ENCODE data around the gene PPP1CA. TPM values are rescaled to one million over a fixed set of nuclear protein-coding genes. Genes with fewer than 3 reads are reported as not detected.

The PPP1CA gene
- total RNA-seq, 4 donors from 2014 or later: 50.6 to 97.8 (median 72.7) TPM

DNA sequence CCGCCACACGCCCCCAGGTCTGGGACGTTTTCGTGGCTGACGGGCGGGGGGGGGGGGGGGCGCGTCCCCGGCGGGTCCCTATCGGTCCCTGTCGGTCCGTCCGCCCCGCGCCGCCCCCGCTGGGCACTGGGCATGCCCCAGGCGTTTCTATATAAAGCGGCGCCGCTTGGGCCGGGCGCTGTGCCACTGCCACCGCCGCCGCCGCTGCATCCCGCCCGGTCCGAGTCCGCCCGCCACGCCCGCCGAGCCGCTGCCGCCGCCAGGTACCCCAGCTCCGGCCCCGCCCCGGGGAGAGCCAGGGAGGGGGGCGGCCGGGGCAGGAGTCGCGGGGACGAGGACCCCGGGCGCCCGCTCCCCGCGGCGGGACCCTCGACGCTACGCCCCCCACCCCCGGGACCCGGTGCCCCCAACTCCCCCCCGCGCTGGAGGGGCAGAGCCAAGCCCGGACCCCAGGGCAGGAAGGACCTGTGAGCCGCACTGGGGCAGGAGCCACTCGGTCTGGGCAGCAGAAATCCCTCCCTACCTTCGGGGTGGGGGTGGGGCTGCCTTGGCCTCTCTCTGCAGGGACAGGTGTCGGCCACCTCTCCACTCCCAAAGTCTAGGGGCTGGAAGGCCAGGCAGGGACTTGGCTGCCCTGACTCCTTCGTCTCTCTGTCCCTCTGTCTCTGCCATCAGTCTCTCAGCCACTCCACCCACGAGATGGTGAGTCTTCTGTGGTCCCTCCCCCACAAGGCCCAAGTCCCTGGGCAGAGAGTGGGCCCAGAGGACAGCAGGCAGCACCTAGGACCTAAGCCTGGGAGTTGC lies 14.0 kb upstream of the PPP1CA start, which contains the start of gene CARNS1:
CARNS1 (plus strand) TSS at position 178 of the 804 bp plus-strand sequence; CDS start at position 700, 522 bp downstream.
- DNase-seq (ENCODE audit: low spot score in 2 of 2): no peak
- TF ChIP-seq POLR2A (IDR thresholded peaks at IDR 0.05): no peak
- no peak for TF ChIP-seq EP300 (IDR thresholded peaks at IDR 0.05)
- TF ChIP-seq CTCF (IDR thresholded peaks at IDR 0.05): no peak
- Histone ChIP-seq H3K4me3 (peak within 1 kb of the TSS; percentile 1 to 49 (median 30)), H3K27ac (peak within 1 kb of the TSS; percentile 56 to 93 (median 82)), H3K4me1 (peaks cover 0 to 80% (median 42%) of the 10 kb centered on the region in 4 donors), H3K9me3 (no peaks in the 10 kb centered on the region), H3K27me3 (peaks cover 0 to 29% of the 10 kb centered on the region in 2 donors), H3K36me3 (no peaks in the 10 kb centered on the region)
- 9 to 14% methylated on average over 14 to 45 of the region's 67 CpGs for WGBS, 2 donors

GRCh38 chr11:67413266-67413849 lies 11.7 kb upstream of the PPP1CA start:
- H3K4me1 ChIP-seq: peaks cover 0 to 79% (median 49%) of the 10 kb centered on the region in 4 donors
- no peak for DNase-seq (ENCODE audit: low spot score in 2 of 2)
- peaks cover 0 to 48% of the 10 kb centered on the region in 2 donors for H3K27me3 ChIP-seq
- WGBS, 2 donors: 40 to 52% methylated on average over 2 of the region's 2 CpGs
- no peaks in the 10 kb centered on the region for H3K36me3 ChIP-seq
- no peaks in the 10 kb centered on the region for H3K9me3 ChIP-seq
- peak overlapping the region in 1 of 4 donors; percentile 14 for H3K27ac ChIP-seq
- TF ChIP-seq EP300 (IDR thresholded peaks at IDR 0.05): no peak
- no peak for TF ChIP-seq CTCF (IDR thresholded peaks at IDR 0.05)
- no peak overlapping the region for H3K4me3 ChIP-seq

GRCh38 chr11:67412495-67413179 lies 11.0 kb upstream of the PPP1CA start:
- no peak for TF ChIP-seq CTCF (IDR thresholded peaks at IDR 0.05)
- no peak for TF ChIP-seq EP300 (IDR thresholded peaks at IDR 0.05)
- no peak for TF ChIP-seq POLR2A (IDR thresholded peaks at IDR 0.05)
- peak overlapping the region in 1 of 4 donors; percentile 14 for H3K27ac ChIP-seq
- no peak overlapping the region for H3K4me3 ChIP-seq
- H3K9me3 ChIP-seq: no peaks in the 10 kb centered on the region
- peaks cover 0 to 75% (median 49%) of the 10 kb centered on the region in 4 donors for H3K4me1 ChIP-seq
- 41 to 50% methylated on average over 4 to 8 of the region's 9 CpGs for WGBS, 2 donors
- H3K27me3 ChIP-seq: peaks cover 0 to 48% of the 10 kb centered on the region in 2 donors
- DNase-seq (ENCODE audit: low spot score in 2 of 2): no peak
- no peaks in the 10 kb centered on the region for H3K36me3 ChIP-seq

DNA sequence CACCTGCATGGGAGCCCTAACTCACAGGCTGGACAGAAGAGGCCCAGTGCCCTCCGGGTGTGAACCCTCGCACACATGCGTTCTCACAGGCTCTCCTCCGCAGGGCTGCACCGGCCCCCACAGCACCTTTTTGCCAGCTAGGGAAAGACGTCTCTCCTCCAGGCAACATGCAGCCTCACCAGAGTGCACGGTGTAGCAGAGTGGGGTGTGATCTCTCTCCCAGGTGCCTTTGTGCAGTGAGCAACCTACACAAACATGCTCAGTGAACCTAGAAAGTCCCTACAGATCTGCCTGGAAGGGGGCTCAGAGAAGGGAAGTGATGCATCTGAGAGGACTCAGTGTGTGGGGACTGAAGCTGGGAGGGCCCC lies 10.1 kb upstream of the PPP1CA start:
- no peak for DNase-seq (ENCODE audit: low spot score in 2 of 2)
- H3K36me3 ChIP-seq: no peaks in the 10 kb centered on the region
- peak overlapping the region in 2 of 4 donors; percentile 64 to 77 for H3K27ac ChIP-seq
- peaks cover 0 to 66% (median 46%) of the 10 kb centered on the region in 4 donors for H3K4me1 ChIP-seq
- no peak for TF ChIP-seq EP300 (IDR thresholded peaks at IDR 0.05)
- no peak for TF ChIP-seq POLR2A (IDR thresholded peaks at IDR 0.05)
- TF ChIP-seq CTCF (IDR thresholded peaks at IDR 0.05): no peak
- H3K9me3 ChIP-seq: no peaks in the 10 kb centered on the region
- no peak overlapping the region for H3K4me3 ChIP-seq
- WGBS, 2 donors: 66 to 81% methylated on average over 7 of the region's 7 CpGs
- peaks cover 0 to 52% of the 10 kb centered on the region in 2 donors for H3K27me3 ChIP-seq
